Activated T-cell treated with anti-CD3 and anti-CD28 coated beads for 1 hour (primary cell): ENCODE measurements around the gene RHOU.
"Not testable (repeated sequence)": the region's sequence is repeated elsewhere in the genome, so short reads cannot be mapped to it uniquely, and the experiment has no call there.

ENCODE experiments used
- DNase-seq: peaks from one replicate; pipeline ENCODE4 v3.0.0-alpha.2; 2020; ENCODE audit warnings: low read depth

Gene RHOU

DNA sequence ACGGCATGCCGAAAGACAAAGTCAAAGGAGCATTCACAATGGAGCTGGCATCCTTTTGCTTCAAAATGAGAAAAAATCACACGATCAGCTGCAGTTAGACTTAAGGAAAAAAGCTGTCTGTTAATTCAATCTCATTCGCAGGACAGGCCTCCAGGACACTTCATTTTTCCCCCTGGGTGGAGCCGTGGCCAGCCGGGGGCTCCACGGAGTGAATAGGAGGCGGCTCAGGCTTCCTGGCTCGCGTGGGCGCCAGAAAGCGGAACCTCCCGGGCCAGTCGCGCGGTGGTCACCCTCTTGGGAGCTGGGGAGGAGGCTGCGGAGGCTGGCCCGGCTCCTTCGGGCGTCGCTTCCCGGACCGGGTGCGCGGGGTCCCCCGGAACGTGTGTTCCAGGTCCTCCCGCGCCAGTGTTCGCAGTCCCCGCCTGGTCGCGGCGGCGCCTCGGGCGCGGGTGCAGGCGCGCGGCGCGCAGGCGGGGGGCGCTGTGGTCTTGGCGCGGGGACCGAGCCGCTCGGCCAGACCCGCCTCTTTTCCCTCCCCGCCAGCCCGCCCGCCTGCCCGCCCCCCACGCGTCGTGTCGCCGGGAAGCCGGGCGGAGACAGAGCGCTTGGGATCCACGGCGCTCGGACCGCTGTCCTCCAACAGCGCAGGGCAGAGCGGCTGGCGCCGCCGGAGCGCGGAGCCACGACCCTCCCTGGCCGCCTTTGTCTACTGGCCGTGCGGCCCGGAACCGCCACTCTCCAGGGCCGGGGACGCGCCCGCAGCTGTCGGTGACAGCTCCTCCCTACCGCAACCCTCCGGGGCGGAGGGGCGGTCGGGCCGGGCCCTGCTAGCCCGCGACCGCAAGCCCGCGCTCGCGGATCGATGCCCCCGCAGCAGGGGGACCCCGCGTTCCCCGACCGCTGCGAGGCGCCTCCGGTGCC lies at the start of gene RHOU:
Gene RHOU, plus strand, starts transcription at position 599 of the 921 bp plus-strand sequence. Its CDS starts 264 bp downstream, at position 863.
- peak; percentile 54 for DNase-seq

DNA sequence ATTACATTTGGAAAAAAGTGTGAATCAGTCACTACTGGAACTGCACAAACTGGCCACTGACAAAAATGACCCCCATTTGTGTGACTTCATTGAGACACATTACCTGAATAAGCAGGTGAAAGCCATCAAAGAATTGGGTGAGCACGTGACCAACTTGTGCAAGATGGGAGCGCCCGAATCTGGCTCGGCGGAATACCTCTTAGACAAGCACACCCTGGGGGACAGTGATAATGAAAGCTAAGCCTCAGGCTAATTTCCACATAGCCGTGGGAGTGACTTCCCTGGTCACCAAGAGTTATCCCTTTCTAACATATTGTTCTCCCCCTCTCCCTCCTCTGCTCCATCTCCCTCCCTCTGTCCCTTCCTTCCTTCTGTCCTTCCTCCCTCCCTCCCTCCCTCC lies 47.7 kb upstream of the RHOU start:
- no peak for DNase-seq

DNA sequence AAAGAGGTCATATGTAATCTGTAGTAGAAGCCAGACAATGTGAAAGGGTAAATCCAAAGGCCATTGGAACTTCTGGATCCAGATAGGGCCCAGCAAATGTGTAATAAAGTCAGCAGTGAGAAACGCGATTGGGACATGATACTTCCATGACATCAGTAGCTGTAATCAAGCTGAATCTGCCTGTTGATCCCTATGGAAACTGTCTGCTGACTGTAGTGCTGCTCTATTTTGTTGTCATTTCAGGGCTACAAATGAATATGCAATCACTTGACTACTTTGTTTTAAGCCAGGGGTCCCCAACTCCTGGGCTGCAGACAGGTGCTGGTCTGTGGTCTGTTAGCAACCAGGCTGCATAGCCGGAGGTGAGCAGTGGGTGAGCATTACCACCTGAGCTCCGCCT lies 46.0 kb upstream of the RHOU start:
- DNase-seq, result no peak

DNA sequence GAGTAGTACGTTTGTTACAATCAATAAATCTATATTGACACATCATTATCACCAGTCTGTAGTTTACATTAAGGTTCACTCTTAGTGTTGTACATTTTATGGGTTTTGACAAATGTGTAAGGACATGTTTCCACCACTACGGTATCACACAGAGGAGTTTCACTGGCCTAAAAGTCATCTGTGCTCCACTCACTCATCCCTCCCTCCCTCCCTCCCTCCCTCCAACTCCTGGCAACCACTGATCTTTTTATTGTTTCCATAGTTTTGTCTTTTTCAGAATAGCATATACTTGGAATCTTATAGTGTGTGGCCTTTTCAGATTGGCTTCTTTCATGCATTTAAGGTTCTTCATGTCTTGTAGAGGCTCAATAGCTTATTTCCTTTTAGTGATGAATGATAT lies 44.1 kb upstream of the RHOU start:
- no peak for DNase-seq

DNA sequence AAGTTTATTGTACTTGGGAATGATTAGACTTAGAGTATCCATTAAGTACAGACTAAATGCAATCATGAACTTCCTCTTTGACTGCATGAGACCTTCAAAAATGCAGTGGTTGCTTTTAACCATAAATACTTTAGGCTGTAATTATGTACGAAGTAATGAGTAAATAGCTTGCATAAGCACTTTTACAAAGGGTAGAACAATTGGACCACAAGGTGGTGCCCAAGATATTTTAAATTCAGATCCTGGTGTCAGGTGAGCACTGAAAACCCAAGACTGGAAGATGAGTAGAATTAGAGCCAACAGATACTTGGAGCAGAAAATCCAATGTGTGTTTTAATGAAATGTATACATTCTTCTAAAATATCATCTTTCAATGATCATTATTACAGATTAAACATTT lies 43.4 kb upstream of the RHOU start:
- DNase-seq, result no peak

DNA sequence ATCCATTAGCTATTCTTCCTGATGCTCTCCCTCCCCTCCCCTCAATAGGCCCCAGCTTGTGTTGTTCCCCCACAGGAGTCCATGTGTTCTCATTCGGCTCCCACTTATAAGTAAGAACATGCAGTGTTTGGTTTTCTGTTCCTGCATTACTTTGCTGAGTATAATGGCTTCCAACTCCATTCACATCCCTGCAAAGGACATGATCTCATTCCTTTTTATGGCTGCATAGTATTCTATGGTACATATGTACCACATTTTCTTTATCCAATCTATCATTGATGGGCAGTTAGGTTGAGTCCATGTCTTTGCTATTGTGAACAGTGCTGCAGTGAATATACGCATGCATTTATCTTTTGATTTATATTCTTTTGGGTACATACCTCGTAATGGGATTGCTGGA lies 40.8 kb upstream of the RHOU start:
- DNase-seq, result not testable (repeated sequence)

DNA sequence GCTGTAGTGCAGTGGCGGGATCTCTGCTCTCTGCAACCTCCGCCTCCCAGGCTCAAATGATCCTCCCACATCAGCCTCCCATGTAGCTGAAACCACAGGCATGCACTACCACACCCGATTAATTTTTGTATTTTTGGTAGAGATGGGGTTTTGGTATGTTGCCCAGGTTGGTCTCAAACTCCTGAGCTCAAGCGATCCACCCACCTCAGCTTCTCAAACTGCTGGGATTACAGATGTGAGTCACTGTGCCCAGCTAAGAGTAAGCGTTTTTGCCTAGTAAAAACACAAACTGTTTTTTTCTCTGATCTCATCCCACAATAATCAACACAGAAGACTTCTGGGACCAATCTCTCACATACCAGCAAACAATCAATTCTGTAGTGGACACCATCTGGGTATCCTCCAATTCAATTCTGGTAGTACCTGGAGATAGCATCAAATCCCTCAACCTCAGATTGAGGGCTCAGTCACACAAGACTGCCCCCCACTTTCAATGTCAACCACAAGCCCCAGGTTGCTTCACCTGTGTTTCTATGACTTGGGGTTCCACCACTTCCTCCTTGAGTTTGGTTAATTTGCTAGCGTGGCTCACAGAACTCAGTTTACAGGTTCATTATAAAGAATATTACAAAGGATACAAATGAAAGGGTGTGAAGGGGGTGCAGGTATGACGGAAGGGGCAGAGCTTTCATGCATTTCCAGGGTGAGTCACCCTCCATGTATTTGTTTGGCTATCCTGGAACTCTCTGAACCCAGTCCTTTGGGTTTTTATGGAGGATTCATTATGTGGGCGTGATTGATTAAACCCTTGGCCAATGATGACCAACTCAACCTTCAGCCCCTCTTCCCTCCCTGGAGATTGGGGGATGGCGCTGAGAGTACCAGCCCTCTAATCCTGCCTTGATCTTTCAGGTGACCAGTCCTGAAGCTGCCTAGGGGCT lies 40.0 kb upstream of the RHOU start:
- DNase-seq, result no peak

DNA sequence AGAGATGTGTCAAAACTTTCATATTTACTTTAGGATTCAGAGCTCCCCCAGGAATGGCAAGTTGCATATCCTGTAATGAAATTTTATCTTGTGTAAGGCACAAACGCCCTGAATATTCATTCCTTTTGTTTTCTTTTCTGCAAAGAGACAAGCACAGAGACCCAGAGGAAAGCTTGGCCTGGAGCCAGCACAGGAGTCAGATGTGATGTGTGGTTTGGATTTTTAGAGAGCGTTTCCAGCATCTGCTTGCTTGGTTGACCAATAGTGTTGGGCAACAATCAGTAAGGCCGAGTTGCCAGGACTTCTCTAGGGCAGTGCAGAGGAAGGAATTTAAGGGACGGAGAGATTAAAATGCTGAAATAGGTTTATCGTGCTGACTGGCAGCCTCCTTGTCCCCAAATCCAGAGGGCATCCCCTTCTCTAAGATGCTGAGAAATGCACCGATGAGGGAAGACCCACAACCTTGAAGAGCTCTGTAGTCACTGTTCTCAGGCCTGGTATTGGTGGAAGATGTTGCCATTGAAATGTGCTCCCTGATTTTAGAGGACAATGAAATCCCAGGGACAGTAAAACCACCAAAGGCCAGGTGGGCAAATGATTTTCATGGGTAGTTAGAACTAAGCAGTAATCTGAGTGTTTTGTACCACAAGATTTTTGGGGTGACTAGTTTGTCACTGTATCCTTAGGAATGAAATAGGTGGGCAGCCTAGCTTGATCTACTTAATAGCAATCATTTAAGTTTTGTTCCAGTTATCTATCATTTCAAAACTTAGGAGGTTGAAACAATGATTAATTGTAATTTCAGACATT lies 37.9 kb upstream of the RHOU start:
- DNase-seq, result no peak

DNA sequence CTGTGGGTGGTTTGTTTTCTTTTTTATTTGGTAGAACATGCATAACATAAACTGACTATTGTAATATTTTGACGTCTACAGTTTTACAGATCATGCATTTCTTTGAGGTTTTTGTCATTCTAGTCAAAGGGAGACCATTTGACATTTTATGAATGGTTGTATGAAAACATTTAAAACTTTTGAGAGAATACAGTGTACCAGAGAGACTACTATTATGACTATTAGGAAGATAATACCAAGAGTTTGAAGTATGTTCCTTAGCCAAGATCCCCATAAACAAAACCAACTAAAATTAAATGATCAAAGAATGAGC lies 37.3 kb upstream of the RHOU start:
- DNase-seq, result no peak

DNA sequence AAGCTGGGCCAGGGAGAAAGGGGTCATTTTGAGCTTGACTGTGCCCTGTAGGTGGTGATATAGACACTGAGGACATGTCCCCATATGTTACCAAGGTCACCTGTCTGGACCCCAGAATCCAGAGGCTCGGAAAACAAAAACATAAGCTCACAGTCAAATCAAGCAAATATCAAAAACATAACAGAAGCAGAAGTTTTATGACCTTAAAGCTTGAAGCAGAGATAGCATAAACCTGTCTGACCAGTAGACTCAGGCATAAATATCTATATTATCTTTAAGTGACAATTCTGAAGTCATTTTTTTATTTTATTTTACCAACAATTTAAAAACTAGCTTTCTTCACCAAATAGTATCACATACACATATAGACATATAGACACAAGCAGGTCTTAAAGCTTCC lies 32.8 kb upstream of the RHOU start:
- DNase-seq, result no peak

DNA sequence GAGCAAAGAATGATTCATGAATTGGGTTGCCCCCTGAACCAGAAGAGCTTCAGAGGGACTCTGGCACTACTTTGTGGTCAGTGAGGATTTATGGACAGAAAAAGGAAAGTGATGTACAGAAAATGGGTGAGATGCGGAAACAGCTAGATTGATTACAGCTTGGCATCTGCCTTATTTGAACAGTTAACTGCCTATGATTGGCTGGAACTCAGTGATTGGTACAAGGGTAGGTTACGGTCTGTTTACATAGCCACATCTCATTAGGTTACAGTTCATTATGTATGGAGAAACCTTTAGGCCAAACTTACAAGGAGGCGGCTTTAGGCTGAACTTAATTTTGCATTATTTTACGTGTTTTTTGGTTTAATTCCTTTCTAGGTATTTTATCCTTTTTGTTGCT lies 29.0 kb upstream of the RHOU start:
- DNase-seq, result no peak

DNA sequence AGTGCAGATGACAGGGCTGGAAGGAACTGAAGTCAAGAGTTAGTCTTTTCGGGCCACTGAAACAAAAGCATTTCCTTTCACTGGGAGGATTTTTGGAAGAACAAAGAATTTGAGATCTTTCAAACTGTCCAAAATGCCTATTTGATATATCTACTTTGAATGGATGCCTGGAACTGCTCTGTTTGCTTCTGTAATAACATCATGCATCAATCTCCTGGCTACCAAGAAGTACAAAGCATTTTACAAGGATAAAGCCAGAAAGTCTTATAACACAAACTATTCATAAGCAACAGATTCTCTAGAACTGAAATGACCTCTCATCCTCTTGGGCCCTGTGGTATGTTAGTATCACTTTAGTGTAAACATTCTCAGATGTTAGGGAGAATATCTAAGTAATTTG lies 18.2 kb upstream of the RHOU start:
- no peak for DNase-seq

DNA sequence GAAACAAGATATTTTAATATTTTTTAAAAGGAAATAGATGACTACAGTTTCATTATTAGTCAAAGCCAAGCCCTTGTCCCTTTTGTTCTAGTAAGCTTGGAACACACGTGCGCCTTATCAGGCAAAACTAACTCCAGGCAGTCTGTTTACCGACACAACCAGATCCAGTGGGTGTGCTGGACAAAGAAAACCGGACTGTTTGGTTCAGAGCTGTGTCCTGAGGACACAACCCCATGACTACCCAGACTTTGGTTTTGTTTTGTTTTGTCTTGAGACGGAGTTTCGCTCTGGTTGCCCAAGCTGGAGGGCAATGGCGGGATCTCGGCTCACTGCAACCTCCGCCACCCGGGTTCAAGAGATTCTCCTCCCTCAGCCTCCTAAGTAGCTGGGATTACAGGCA lies 13.9 kb upstream of the RHOU start:
- no peak for DNase-seq

DNA sequence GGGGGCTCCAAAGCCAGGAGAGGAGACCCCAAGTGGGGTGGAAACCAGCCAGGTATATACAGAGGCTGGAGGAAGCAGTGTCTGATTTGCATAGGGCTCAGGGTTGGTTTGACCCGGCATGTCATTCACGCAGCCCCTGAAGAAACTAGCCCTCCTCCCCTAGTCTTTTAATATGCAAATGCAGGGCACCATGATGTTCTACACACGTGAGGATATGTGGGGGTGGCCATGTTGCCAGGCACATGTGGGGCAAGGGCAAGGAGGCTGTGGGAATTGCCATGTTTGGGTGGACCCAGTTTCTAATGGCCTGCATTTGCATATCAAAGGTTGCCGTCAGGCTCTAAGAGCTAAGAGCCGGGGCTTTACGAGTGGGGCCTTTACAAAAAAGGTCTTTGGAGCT lies 12.0 kb upstream of the RHOU start:
- DNase-seq, result no peak

DNA sequence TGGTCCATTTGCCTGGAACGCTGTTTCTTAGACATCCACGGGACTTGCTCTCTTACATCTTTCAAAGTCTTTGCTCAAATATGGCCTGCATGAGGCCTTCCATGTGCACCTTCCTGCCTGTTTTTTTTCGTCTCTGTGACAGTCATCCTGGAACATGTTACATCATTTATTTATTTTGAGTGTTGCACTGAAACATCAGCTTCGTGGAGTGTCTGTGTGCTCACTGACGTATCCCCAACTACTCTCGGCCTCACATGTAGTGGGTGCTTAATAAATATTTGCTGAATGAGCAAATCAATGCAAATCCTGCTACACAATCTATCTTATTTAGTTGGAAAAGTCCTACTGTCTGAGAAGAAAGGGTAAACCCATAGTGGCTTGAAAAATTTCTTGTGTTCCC lies 11.4 kb upstream of the RHOU start:
- DNase-seq, result no peak

DNA sequence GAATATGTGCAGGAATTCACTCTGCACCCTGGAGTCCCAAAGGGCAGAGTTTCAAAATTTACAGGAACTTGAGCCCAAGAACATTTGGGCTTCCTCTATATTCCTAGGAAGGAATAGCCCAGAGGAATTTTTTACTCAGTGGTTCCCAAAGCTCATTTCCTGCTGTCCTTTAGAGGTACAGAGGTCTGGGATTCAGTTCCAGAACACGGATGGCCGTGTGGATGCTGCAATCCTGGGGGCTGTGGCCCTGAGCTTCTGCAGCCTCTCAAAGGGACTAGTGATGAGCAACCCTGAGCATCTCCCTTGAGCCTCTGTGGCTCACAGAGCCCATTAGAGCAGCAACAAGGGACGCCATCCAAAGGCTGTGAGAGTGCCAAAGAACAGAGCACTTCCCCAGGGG lies 10.1 kb upstream of the RHOU start:
- DNase-seq, result no peak

DNA sequence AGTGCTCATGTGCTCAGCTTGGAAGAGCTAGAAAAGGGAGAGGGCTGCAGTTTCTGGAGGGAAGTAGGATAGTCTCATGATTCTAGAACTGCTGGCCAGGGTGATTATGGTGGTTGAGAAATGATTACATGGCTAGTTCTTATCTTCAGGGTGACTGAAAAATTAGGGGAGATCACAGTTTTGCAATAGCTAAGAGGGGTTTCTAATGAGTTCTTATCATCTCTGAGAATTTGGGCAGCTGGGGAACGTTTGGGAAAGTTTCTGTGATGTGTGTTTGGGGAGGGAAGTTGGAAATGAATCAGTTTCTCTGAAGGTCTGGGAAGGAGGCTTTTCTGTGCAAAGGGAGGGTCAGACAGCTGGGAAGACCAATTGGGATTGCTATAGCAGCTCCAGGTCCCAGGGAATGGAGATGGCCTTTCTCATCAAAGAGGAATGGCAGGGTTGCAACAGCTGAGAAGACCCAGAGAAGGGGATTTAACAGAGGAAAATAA lies 7.6 kb upstream of the RHOU start:
- DNase-seq, result no peak

DNA sequence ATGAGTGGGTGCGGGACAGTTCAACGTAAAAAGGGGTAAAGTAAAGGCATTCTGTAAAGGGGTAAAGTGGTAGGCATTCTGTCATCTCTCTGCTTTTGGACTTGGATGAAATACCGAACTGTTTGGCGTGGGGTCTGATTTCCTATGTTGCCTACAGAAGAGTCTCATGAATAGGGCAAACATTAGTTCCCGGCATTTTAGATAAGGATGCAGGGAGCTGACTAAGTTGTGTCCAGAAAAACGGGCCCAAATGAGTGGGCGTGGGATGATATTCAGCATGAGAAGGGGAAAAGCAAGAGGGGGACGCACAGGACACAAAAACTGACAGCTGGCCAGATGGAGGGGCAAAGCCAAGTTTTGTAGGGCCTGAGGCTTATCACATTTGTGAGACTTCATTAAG lies 2.9 kb upstream of the RHOU start:
- no peak for DNase-seq

DNA sequence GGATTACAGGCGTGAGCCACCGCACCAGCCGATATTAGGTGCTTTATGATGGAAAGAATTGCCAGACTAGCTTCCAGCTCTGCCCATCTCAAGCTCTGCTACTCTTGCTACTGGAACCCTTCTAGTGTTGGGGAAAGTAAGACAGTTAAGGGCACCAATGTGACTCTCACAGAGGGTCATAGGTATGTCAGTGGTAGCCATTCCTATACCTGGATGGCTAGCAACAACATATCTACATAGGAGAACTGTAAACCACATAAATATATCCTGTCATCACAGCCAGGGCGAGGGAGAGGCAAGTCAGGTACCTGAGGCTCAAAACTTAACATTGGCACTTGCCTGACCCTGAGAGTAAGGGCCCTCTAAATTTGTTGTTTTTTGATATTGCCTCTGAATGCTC lies 1.7 kb upstream of the RHOU start:
- no peak for DNase-seq

DNA sequence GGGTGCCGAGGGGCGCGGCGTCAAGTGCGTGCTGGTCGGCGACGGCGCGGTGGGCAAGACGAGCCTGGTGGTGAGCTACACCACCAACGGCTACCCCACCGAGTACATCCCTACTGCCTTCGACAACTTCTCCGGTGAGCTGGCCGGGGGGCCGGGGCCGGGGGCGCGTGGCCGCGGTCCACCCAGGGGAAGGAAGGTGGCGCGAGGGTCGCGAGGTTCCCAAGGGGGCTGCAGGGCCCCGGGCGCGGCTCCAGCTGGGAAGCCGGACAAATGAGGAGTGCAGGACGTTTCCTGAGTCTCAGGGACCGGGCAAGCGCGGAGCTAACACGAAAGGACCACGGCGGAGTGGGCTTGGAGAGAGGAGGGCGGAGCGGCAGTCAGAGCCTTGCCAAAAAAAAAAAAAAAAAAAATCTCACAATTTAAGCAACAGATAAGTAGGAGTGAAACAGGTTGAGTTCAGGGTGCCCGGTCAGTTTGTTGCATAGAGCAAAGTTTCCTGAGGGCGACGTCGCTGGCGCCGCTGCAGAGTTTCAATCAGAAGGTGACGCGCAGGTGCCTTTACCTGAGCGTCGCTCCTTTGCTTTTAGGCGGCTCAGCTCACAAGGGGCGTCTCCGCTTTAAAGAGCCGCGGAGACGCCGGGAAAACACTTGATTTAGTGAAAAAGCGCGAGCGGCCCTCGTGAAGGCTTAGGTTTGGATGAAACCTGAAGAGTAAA lies 750 bp downstream of the RHOU start:
- DNase-seq, result peak; percentile 6

DNA sequence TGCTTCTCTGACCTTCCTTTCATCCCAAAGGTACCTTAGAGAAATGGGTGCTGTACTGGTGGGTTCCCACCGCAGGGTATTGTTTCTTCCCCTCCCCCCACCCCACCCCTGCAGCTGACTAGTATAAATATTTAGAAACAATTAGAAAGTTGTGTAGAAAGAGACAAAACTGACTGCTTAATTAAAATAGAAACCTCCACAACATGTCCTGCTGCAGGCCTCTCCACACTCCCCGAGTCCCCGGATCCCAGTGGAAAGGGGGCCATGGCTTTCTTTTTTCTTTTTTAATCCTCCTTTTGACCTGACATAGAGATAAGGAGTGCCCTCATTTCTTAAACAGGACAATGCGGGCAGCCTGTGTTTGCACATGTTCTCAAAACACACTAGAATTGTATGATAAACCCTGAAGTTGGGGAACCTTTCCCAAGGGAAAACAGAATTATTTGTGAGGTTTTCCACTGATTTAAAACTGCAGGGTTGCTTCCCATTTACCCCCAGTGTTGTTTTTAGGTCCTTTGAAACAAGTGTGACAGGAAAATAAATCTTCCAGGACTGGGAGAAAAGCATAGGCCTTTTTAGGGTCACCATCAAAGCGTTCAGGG lies 1.7 kb downstream of the RHOU start:
- DNase-seq, result no peak
